Measurements from ENCODE around the gene CEACAM5. TPM values are rescaled to one million over a fixed set of nuclear protein-coding genes. Genes with fewer than 3 reads are reported as not detected.
"Not testable (repeated sequence)": the region's sequence is repeated elsewhere in the genome, so short reads cannot be mapped to it uniquely, and the experiment has no call there.

Gene CEACAM5
- total and polyA plus RNA-seq, 2 donors from 2014 or later = not detected

GRCh38 chr19:41755328-41755913 lies 47.0 kb downstream of the CEACAM5 start, which contains the start of gene CEACAM6:
Gene CEACAM6 (plus strand): TSS chr19:41755530. CDS start chr19:41755639, 109 bp downstream.
- intact Hi-C loops (cut with DNase I) = no loop called here
- no peaks in the 10 kb centered on the region for H3K36me3 ChIP-seq (ENCODE audit: control insufficient read depth in 2 of 3, insufficient read depth in 3 of 3, low read length in 3 of 3)
- H3K27me3 ChIP-seq (ENCODE audit: control insufficient read depth, insufficient read depth, low read length) = no peaks in the 10 kb centered on the region
- DNase-seq (no peak), FAIRE-seq (no peak)
- H3K27ac ChIP-seq (ENCODE audit: low read depth in 2 of 2, low read length in 2 of 2) = no peak within 1 kb of the TSS
- no peaks in the 10 kb centered on the region for H3K9me3 ChIP-seq (ENCODE audit: control insufficient read depth in 2 of 3, insufficient read depth in 1 of 3, low read length in 3 of 3)
- no peaks in the 10 kb centered on the region for H3K4me1 ChIP-seq (ENCODE audit: control insufficient read depth in 2 of 3, insufficient read depth in 2 of 3, low read depth in 1 of 3, low read length in 3 of 3)
- no peak for TF ChIP-seq CTCF (IDR thresholded peaks at IDR 0.05; ENCODE audit: borderline replicate concordance, extremely low read depth, insufficient read depth)
- H3K4me3 ChIP-seq (ENCODE audit: low read length in 3 of 3) = no peak within 1 kb of the TSS
- no peak within 1 kb of the TSS for H3K9ac ChIP-seq (ENCODE audit: low read length in 3 of 3)

GRCh38 chr19:41758846-41759245 lies 50.4 kb downstream of the CEACAM5 start:
- Histone ChIP-seq H3K9me3 (ENCODE audit: control insufficient read depth in 2 of 3, insufficient read depth in 1 of 3, low read length in 3 of 3) (no peaks in the 10 kb centered on the region), H3K27ac (ENCODE audit: low read depth in 2 of 2, low read length in 2 of 2) (no peak overlapping the region), H3K9ac (ENCODE audit: low read length in 3 of 3) (no peak overlapping the region), H3K27me3 (ENCODE audit: control insufficient read depth, insufficient read depth, low read length) (no peaks in the 10 kb centered on the region), H3K4me1 (ENCODE audit: control insufficient read depth in 2 of 3, insufficient read depth in 2 of 3, low read depth in 1 of 3, low read length in 3 of 3) (no peaks in the 10 kb centered on the region), H3K4me3 (ENCODE audit: low read length in 3 of 3) (no peak overlapping the region), H3K36me3 (ENCODE audit: control insufficient read depth in 2 of 3, insufficient read depth in 3 of 3, low read length in 3 of 3) (no peaks in the 10 kb centered on the region)
- no peak for DNase-seq
- no peak for TF ChIP-seq CTCF (IDR thresholded peaks at IDR 0.05; ENCODE audit: borderline replicate concordance, extremely low read depth, insufficient read depth)
- intact Hi-C loops (cut with DNase I) = no loop called here
- no peak for FAIRE-seq

- Histone ChIP-seq H3K27ac (ENCODE audit: low read depth in 2 of 2, low read length in 2 of 2) (no peak overlapping the region), H3K27me3 (ENCODE audit: control insufficient read depth, insufficient read depth, low read length) (no peaks in the 10 kb centered on the region), H3K9me3 (ENCODE audit: control insufficient read depth in 2 of 3, insufficient read depth in 1 of 3, low read length in 3 of 3) (no peaks in the 10 kb centered on the region), H3K36me3 (ENCODE audit: control insufficient read depth in 2 of 3, insufficient read depth in 3 of 3, low read length in 3 of 3) (no peaks in the 10 kb centered on the region), H3K4me1 (ENCODE audit: control insufficient read depth in 2 of 3, insufficient read depth in 2 of 3, low read depth in 1 of 3, low read length in 3 of 3) (no peaks in the 10 kb centered on the region), H3K9ac (ENCODE audit: low read length in 3 of 3) (no peak overlapping the region), H3K4me3 (ENCODE audit: low read length in 3 of 3) (no peak overlapping the region)
- DNase-seq = no peak
- TF ChIP-seq CTCF (IDR thresholded peaks at IDR 0.05; ENCODE audit: borderline replicate concordance, extremely low read depth, insufficient read depth) = no peak
- FAIRE-seq = no peak
- intact Hi-C loops (cut with DNase I) = no loop called here
Measured at GRCh38 chr19:41767115-41767514, 58.7 kb downstream of the CEACAM5 start.

- H3K9me3 ChIP-seq (ENCODE audit: control insufficient read depth in 2 of 3, insufficient read depth in 1 of 3, low read length in 3 of 3); H3K27ac ChIP-seq (ENCODE audit: low read depth in 2 of 2, low read length in 2 of 2); H3K9ac ChIP-seq (ENCODE audit: low read length in 3 of 3); DNase-seq; H3K4me1 ChIP-seq (ENCODE audit: control insufficient read depth in 2 of 3, insufficient read depth in 2 of 3, low read depth in 1 of 3, low read length in 3 of 3); H3K36me3 ChIP-seq (ENCODE audit: control insufficient read depth in 2 of 3, insufficient read depth in 3 of 3, low read length in 3 of 3); intact Hi-C loops (cut with DNase I); H3K4me3 ChIP-seq (ENCODE audit: low read length in 3 of 3); H3K27me3 ChIP-seq (ENCODE audit: control insufficient read depth, insufficient read depth, low read length); FAIRE-seq: not testable (repeated sequence)
Measured at GRCh38 chr19:41768105-41768504, 59.7 kb downstream of the CEACAM5 start.
